ENCODE results near the gene KIAA0319L.

The KIAA0319L gene

GRCh38 chr1:35406103-35406502 is 151.1 kb downstream of the KIAA0319L start:
- no peak overlapping the region for H3K4me3 ChIP-seq (replicated peaks in 1 of 2; ENCODE audit: low read depth in 2 of 2, low read length in 2 of 2)
- no peak for DNase-seq (ENCODE audit: low read depth in 2 of 2)

GRCh38 chr1:35401049-35401448 is 156.2 kb downstream of the KIAA0319L start:
- H3K4me3 ChIP-seq (replicated peaks in 1 of 2; ENCODE audit: low read depth in 2 of 2, low read length in 2 of 2): no peak overlapping the region
- no peak for TF ChIP-seq CTCF (IDR thresholded peaks at IDR 0.05; ENCODE audit: low read depth, low read length)
- DNase-seq (ENCODE audit: low read depth in 2 of 2): no peak

More at GRCh38 chr1:35406103-35406502, 151.1 kb downstream of the KIAA0319L start:
- TF ChIP-seq CTCF (IDR thresholded peaks at IDR 0.05; ENCODE audit: low read depth, low read length): no peak

- no peak for DNase-seq (ENCODE audit: low read depth in 2 of 2)
- TF ChIP-seq CTCF (IDR thresholded peaks at IDR 0.05; ENCODE audit: low read depth, low read length): no peak
- no peak overlapping the region for H3K4me3 ChIP-seq (replicated peaks in 1 of 2; ENCODE audit: low read depth in 2 of 2, low read length in 2 of 2)
These were observed 158.5 kb downstream of the KIAA0319L start for GRCh38 chr1:35398739-35399138.

GRCh38 chr1:35394386-35394785 is 162.8 kb downstream of the KIAA0319L start:
- no peak overlapping the region for H3K4me3 ChIP-seq (replicated peaks in 1 of 2; ENCODE audit: low read depth in 2 of 2, low read length in 2 of 2)
- no peak for DNase-seq (ENCODE audit: low read depth in 2 of 2)
- TF ChIP-seq CTCF (IDR thresholded peaks at IDR 0.05; ENCODE audit: low read depth, low read length): no peak

GRCh38 chr1:35390600-35391494 is 166.4 kb downstream of the KIAA0319L start:
- no peak for DNase-seq (ENCODE audit: low read depth in 2 of 2)
- no peak overlapping the region for H3K4me3 ChIP-seq (replicated peaks in 1 of 2; ENCODE audit: low read depth in 2 of 2, low read length in 2 of 2)
- no peak for TF ChIP-seq CTCF (IDR thresholded peaks at IDR 0.05; ENCODE audit: low read depth, low read length)

GRCh38 chr1:35386959-35387358 is 170.2 kb downstream of the KIAA0319L start:
- no peak overlapping the region for H3K4me3 ChIP-seq (replicated peaks in 1 of 2; ENCODE audit: low read depth in 2 of 2, low read length in 2 of 2)
- no peak for DNase-seq (ENCODE audit: low read depth in 2 of 2)
- TF ChIP-seq CTCF (IDR thresholded peaks at IDR 0.05; ENCODE audit: low read depth, low read length): no peak

Data from cardiac fibroblast (primary cell).